CD14-positive monocyte (primary cell): ENCODE measurements around the gene GAS6. TPM values are rescaled to one million over a fixed set of nuclear protein-coding genes. Genes with fewer than 3 reads are reported as not detected.

Source experiments
- DNase-seq, 3 donors: peaks; one replicate each; pipeline ENCODE4 v3.0.0-alpha.2; 2011 to 2022
- H2AFZ ChIP-seq: 2 replicates; pipeline ENCODE4 v1.6.0; 2012; ENCODE audit warnings: mild to moderate bottlenecking, low read depth, low read length, inconsistent platforms; ENCODE audit not compliant: insufficient read depth, poor library complexity, severe bottlenecking
- H3K27ac ChIP-seq, 2 donors: 1 replicate in 1 of 2; 2 replicates in 1 of 2; pipeline ENCODE4 v1.5.1; 2012 to 2013; ENCODE audit warnings: low read length in 2 of 2, control low read depth in 1 of 2, inconsistent platforms in 1 of 2, low read depth in 1 of 2, mild to moderate bottlenecking in 1 of 2
- H3K27me3 ChIP-seq, 2 donors: one replicate each; pipeline versions ENCODE4 v1.6.0 to v1.6.1; 2011 to 2013; ENCODE audit warnings: low read length in 2 of 2; ENCODE audit not compliant: control insufficient read depth in 2 of 2, insufficient read depth in 2 of 2
- H3K36me3 ChIP-seq, 2 donors: replicated peaks in 1 of 2; 1 replicate in 1 of 2; 2 replicates in 1 of 2; pipeline versions ENCODE4 v1.5.1 to v1.6.1; 2012 to 2013; ENCODE audit warnings: low read length in 2 of 2, control low read depth in 1 of 2, inconsistent platforms in 1 of 2, mild to moderate bottlenecking in 1 of 2; ENCODE audit not compliant: insufficient read depth in 2 of 2, control insufficient read depth in 1 of 2
- H3K4me1 ChIP-seq, 2 donors: 1 replicate in 1 of 2; 2 replicates in 1 of 2; pipeline versions ENCODE4 v1.5.1 to v1.6.1; 2012 to 2013; ENCODE audit warnings: low read length in 2 of 2, control low read depth in 1 of 2, inconsistent platforms in 1 of 2, mild to moderate bottlenecking in 1 of 2, moderate library complexity in 1 of 2; ENCODE audit not compliant: insufficient read depth in 2 of 2, control insufficient read depth in 1 of 2
- H3K4me2 ChIP-seq: replicated peaks from 2 replicates; pipeline ENCODE3; 2012; ENCODE audit warnings: low read length, moderate library complexity, mild to moderate bottlenecking; ENCODE audit not compliant: poor library complexity, severe bottlenecking; ENCODE audit errors: extremely low read depth
- H3K4me3 ChIP-seq, 3 experiments: fragments of 200-600 bp in 1 of 3; sonication (generic) in 1 of 3; replicated peaks in 1 of 3; 1 replicate in 2 of 3; 2 replicates in 1 of 3; pipeline ENCODE4 v1.5.1; 2011 to 2013; ENCODE audit warnings: low read length in 3 of 3, mild to moderate bottlenecking in 3 of 3, control low read depth in 2 of 3, low read depth in 2 of 3, inconsistent platforms in 1 of 3, moderate library complexity in 1 of 3
- H3K79me2 ChIP-seq: 2 replicates; pipeline ENCODE4 v1.6.0; 2012; ENCODE audit warnings: mild to moderate bottlenecking, control low read depth, inconsistent platforms, low read length, moderate library complexity; ENCODE audit not compliant: insufficient read depth
- H3K9ac ChIP-seq: 2 replicates; pipeline ENCODE4 v1.6.0; 2017; ENCODE audit warnings: low read length, mild to moderate bottlenecking; ENCODE audit not compliant: insufficient read depth, poor library complexity, severe bottlenecking
- H3K9me3 ChIP-seq, 2 donors: replicated peaks in 1 of 2; 1 replicate in 1 of 2; 2 replicates in 1 of 2; pipeline versions ENCODE4 v1.5.1 to v1.6.1; 2012 to 2013; ENCODE audit warnings: low read length in 2 of 2, control low read depth in 1 of 2; ENCODE audit not compliant: control insufficient read depth in 1 of 2, insufficient read depth in 1 of 2
- H4K20me1 ChIP-seq: 2 replicates; pipeline ENCODE4 v1.6.0; 2012; ENCODE audit warnings: mild to moderate bottlenecking, low read length, control low read depth, moderate library complexity; ENCODE audit not compliant: insufficient read depth
- H3K27ac Mint-ChIP-seq, 7 donors: one replicate each; pipeline ENCODE4 v1.8.0; 2020; ENCODE audit warnings: mild to moderate bottlenecking in 7 of 7, mixed read lengths in 7 of 7, moderate library complexity in 6 of 7, inconsistent platforms in 2 of 7
- H3K27me3 Mint-ChIP-seq, 3 donors: one replicate each; pipeline ENCODE4 v1.8.0; 2021 to 2022; ENCODE audit warnings: low read depth in 3 of 3, mild to moderate bottlenecking in 3 of 3, mixed read lengths in 3 of 3, moderate library complexity in 3 of 3, inconsistent platforms in 1 of 3
- H3K36me3 Mint-ChIP-seq, 2 donors: one replicate each; pipeline ENCODE4 v1.8.0; 2020; ENCODE audit warnings: mixed read lengths in 2 of 2, inconsistent platforms in 1 of 2, mild to moderate bottlenecking in 1 of 2
- H3K4me1 Mint-ChIP-seq: one replicate; pipeline ENCODE4 v1.8.0; 2020; ENCODE audit warnings: mild to moderate bottlenecking, mixed read lengths
- H3K4me3 Mint-ChIP-seq, 2 donors: one replicate each; pipeline ENCODE4 v1.8.0; 2020; ENCODE audit warnings: mild to moderate bottlenecking in 2 of 2, mixed read lengths in 2 of 2, moderate library complexity in 1 of 2
- H3K9me3 Mint-ChIP-seq, 7 donors: one replicate each; pipeline ENCODE4 v1.8.0; 2020 to 2022; ENCODE audit warnings: mixed read lengths in 7 of 7, mild to moderate bottlenecking in 6 of 7, moderate library complexity in 6 of 7, inconsistent platforms in 2 of 7
- whole genome bisulfite sequencing: methylation state at CpG from one replicate; pipeline ENCODE4 v1.1.5; 2013; ENCODE audit warnings: missing lambda C conversion rate; ENCODE audit not compliant: insufficient coverage; 5-methylcytosine and 5-hydroxymethylcytosine counted together
- intact Hi-C, 2 donors: fragments of 100-400 bp; cut with micrococcal nuclease; formaldehyde crosslinking; loops; one replicate each; pipeline versions ENCODE4 v1.15.0 to v1.15.1; 2023
- polyA plus RNA-seq, 3 donors: library from polyadenylated mRNA; depleted of rRNA in 1 of 3; unstranded in 2 of 3; stranded (reverse) in 1 of 3; fragments of 300-500 nt in 2 of 3; fragments of >200 nt in 1 of 3; fragmentation: Illumina TruSeq in 2 of 3; gene quantifications; 1 replicate in 2 of 3; 2 replicates in 1 of 3; pipeline ENCODE4 v1.2.3, GENCODE V29; 2012 to 2021
- TF ChIP-seq, protein P1 (sequence below): fragments of 200-600 bp; IDR thresholded peaks from one replicate; pipeline ENCODE4 v1.8.0; 2022; ENCODE audit warnings: antibody characterized with exemption, mild to moderate bottlenecking

Gene GAS6
- polyA plus RNA-seq, 3 donors: 1.8 to 7.5 (median 1.9) TPM

DNA sequence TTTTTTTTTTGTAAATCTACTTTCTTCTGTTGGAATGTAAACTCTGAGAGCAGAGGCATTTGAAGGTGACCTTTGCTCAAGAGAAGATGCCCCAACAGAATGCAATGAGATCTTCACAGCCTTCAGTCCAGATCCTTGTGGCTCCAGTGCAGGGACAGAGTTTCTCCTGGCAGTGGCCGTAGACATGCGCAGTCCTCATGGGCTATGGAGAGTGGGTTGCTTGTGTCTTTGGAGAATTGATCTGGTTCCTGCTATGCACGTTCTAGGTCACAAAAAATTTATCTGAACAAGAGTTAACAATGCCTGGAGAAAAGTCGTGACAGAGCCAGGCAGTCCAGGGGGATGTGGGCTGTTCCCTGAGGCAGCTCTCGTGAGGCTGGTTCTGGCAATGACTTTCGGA is 74.7 kb downstream of the GAS6 start:
- intact Hi-C loops: no loop called here
- Histone ChIP-seq H3K27me3 (no peaks in the 10 kb centered on the region), H3K79me2 (no peaks in the 10 kb centered on the region), H4K20me1 (no peaks in the 10 kb centered on the region), H3K4me1 (no peaks in the 10 kb centered on the region), H3K9ac (no peak overlapping the region), H3K4me2 (no peak overlapping the region), H3K9me3 (no peaks in the 10 kb centered on the region), H3K36me3 (no peaks in the 10 kb centered on the region), H3K27ac (no peak overlapping the region), H2AFZ (no peak overlapping the region), H3K4me3 (no peak overlapping the region)
- peaks cover 4% of the 10 kb centered on the region for H3K4me1 Mint-ChIP-seq
- WGBS: 89% methylated on average over 6 of the region's 6 CpGs
- H3K9me3 Mint-ChIP-seq: peaks cover 0 to 5% (median 2%) of the 10 kb centered on the region in 7 donors
- H3K27ac Mint-ChIP-seq: no peak overlapping the region
- H3K27me3 Mint-ChIP-seq: peaks cover 5 to 6% (median 6%) of the 10 kb centered on the region in 3 donors
- H3K4me3 Mint-ChIP-seq: no peak overlapping the region
- TF ChIP-seq, protein P1, sequence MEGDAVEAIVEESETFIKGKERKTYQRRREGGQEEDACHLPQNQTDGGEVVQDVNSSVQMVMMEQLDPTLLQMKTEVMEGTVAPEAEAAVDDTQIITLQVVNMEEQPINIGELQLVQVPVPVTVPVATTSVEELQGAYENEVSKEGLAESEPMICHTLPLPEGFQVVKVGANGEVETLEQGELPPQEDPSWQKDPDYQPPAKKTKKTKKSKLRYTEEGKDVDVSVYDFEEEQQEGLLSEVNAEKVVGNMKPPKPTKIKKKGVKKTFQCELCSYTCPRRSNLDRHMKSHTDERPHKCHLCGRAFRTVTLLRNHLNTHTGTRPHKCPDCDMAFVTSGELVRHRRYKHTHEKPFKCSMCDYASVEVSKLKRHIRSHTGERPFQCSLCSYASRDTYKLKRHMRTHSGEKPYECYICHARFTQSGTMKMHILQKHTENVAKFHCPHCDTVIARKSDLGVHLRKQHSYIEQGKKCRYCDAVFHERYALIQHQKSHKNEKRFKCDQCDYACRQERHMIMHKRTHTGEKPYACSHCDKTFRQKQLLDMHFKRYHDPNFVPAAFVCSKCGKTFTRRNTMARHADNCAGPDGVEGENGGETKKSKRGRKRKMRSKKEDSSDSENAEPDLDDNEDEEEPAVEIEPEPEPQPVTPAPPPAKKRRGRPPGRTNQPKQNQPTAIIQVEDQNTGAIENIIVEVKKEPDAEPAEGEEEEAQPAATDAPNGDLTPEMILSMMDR: no peak
- no peaks in the 10 kb centered on the region for H3K36me3 Mint-ChIP-seq
- no peak for DNase-seq

DNA sequence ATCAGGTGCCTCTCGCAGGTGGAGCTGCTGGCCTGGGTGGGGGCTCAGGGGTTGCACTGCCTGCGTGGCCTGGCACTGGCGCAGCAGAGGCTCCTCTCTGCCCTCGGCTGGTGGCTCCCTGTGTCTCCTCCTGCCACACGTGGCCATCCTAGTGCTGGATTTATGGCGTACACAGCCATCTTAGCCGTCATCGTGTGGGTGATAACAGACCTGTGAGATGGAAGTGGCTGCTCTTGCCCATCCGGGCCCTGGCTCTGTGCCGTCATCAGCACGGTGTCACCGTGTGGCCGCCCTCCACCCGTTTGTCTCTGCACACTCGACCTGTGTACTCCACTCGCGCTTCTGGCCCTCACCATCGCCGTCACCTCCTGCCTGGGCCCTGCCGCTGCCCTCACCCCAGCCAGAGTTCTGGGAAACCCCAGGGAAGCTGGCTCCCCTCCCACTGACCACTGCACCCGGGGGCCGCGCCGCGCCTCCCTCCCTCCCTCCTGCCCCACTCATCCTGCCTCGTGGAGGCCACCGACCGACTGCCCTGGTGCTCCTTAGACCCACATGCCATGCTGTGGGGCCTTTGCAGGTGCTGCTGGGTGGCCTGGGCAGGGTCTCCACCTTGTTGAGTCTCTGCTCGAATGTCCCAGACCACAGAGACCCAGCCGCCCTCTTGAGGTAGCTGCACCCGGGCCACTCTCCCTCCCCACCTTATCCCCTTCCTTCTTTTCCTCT is 75.3 kb downstream of the GAS6 start:
- Histone ChIP-seq H3K27ac (no peak overlapping the region), H4K20me1 (no peaks in the 10 kb centered on the region), H2AFZ (no peak overlapping the region), H3K9ac (no peak overlapping the region), H3K79me2 (no peaks in the 10 kb centered on the region), H3K4me3 (no peak overlapping the region), H3K4me2 (no peak overlapping the region), H3K4me1 (no peaks in the 10 kb centered on the region), H3K27me3 (no peaks in the 10 kb centered on the region), H3K9me3 (no peaks in the 10 kb centered on the region), H3K36me3 (no peaks in the 10 kb centered on the region)
- Mint-ChIP-seq H3K4me1 (peaks cover 4% of the 10 kb centered on the region), H3K4me3 (no peak overlapping the region), H3K27ac (no peak overlapping the region), H3K36me3 (no peaks in the 10 kb centered on the region), H3K27me3 (peaks cover 5 to 6% (median 6%) of the 10 kb centered on the region in 3 donors), H3K9me3 (peaks cover 0 to 6% (median 2%) of the 10 kb centered on the region in 7 donors)
- 94% methylated on average over 27 of the region's 31 CpGs for WGBS
- intact Hi-C loops: no loop called here
- TF ChIP-seq, protein P1: no peak
- no peak for DNase-seq
